ENCODE measurements around the gene GLIS2.

The GLIS2 gene

DNA sequence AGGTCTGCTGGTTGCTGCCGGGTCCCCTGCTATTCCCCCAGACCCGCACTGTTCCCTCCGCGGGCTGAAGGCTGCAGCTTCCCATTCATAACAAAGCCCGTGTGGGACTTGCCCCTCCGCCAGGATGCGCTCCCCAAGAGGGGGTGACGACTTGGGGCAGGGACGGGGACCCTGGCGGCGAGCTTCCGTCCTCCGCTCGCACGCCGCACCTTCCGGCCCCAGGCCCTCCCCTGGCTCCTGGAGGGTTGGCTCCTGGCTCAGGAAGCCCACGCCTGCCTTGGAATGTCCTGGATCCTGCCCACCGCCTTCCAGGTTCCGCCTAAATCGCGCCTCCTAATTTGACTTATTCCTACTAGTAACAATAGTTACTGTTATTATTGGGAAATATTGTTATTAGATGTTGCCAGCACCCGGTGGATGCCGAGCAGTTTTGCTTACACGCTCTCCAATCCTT, 42.0 kb upstream of the GLIS2 start:
- Histone ChIP-seq H3K27ac (replicated peaks) (peak overlapping the region; percentile 99), H3K4me3 (replicated peaks; ENCODE audit: insufficient read depth, low read length) (peak overlapping the region; percentile 74), H3K27me3 (ENCODE audit: insufficient read depth, poor library complexity, severe bottlenecking) (no peaks in the 10 kb centered on the region)
- TF ChIP-seq, protein P1, sequence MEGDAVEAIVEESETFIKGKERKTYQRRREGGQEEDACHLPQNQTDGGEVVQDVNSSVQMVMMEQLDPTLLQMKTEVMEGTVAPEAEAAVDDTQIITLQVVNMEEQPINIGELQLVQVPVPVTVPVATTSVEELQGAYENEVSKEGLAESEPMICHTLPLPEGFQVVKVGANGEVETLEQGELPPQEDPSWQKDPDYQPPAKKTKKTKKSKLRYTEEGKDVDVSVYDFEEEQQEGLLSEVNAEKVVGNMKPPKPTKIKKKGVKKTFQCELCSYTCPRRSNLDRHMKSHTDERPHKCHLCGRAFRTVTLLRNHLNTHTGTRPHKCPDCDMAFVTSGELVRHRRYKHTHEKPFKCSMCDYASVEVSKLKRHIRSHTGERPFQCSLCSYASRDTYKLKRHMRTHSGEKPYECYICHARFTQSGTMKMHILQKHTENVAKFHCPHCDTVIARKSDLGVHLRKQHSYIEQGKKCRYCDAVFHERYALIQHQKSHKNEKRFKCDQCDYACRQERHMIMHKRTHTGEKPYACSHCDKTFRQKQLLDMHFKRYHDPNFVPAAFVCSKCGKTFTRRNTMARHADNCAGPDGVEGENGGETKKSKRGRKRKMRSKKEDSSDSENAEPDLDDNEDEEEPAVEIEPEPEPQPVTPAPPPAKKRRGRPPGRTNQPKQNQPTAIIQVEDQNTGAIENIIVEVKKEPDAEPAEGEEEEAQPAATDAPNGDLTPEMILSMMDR (IDR thresholded peaks at IDR 0.05; ENCODE audit: insufficient read depth, low read length) = no peak
- no peak for TF ChIP-seq POLR2AphosphoS5 (IDR thresholded peaks at IDR 0.05; ENCODE audit: low read depth)
- no peak for TF ChIP-seq GABPA (IDR thresholded peaks at IDR 0.05; ENCODE audit: low read depth)
- TF ChIP-seq, protein P2, sequence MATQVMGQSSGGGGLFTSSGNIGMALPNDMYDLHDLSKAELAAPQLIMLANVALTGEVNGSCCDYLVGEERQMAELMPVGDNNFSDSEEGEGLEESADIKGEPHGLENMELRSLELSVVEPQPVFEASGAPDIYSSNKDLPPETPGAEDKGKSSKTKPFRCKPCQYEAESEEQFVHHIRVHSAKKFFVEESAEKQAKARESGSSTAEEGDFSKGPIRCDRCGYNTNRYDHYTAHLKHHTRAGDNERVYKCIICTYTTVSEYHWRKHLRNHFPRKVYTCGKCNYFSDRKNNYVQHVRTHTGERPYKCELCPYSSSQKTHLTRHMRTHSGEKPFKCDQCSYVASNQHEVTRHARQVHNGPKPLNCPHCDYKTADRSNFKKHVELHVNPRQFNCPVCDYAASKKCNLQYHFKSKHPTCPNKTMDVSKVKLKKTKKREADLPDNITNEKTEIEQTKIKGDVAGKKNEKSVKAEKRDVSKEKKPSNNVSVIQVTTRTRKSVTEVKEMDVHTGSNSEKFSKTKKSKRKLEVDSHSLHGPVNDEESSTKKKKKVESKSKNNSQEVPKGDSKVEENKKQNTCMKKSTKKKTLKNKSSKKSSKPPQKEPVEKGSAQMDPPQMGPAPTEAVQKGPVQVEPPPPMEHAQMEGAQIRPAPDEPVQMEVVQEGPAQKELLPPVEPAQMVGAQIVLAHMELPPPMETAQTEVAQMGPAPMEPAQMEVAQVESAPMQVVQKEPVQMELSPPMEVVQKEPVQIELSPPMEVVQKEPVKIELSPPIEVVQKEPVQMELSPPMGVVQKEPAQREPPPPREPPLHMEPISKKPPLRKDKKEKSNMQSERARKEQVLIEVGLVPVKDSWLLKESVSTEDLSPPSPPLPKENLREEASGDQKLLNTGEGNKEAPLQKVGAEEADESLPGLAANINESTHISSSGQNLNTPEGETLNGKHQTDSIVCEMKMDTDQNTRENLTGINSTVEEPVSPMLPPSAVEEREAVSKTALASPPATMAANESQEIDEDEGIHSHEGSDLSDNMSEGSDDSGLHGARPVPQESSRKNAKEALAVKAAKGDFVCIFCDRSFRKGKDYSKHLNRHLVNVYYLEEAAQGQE (IDR thresholded peaks at IDR 0.05; ENCODE audit: insufficient replicate concordance, low read depth) = peak; percentile 1
- no peak for TF ChIP-seq SPI1 (IDR thresholded peaks at IDR 0.05; ENCODE audit: borderline replicate concordance, low read depth)
- DNase-seq (ENCODE audit: low read depth in 1 of 2, low spot score in 1 of 2) = peak; percentile 62 to 76

DNA sequence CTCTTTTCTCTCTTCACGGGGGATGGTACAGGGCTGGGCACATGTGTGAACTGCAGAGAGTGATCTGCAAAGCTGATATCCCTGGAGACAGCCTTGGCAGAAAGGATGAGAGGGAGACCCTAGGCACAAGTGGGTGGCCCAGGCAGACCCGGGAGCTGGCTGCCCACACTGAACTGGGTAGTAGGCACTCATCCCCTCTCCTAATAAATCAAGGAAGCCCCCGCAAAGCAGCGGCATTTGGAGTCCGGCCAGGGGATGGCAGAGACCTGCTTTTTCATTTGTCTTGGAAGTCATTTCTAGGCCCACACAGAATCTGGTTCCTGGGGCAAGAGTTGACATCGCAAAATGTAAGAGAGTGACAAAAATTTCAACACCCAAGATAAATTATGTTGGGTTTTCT, 40.0 kb upstream of the GLIS2 start:
- DNase-seq (ENCODE audit: low read depth in 1 of 2, low spot score in 1 of 2) = no peak
- no peaks in the 10 kb centered on the region for H3K27me3 ChIP-seq (ENCODE audit: insufficient read depth, poor library complexity, severe bottlenecking)
- H3K4me3 ChIP-seq (replicated peaks; ENCODE audit: insufficient read depth, low read length) = no peak overlapping the region
- no peak overlapping the region for H3K27ac ChIP-seq (replicated peaks)
- TF ChIP-seq, protein P2 (IDR thresholded peaks at IDR 0.05; ENCODE audit: insufficient replicate concordance, low read depth) = no peak
- TF ChIP-seq, protein P1 (IDR thresholded peaks at IDR 0.05; ENCODE audit: insufficient read depth, low read length) = no peak
- no peak for TF ChIP-seq SPI1 (IDR thresholded peaks at IDR 0.05; ENCODE audit: borderline replicate concordance, low read depth)
- no peak for TF ChIP-seq POLR2AphosphoS5 (IDR thresholded peaks at IDR 0.05; ENCODE audit: low read depth)
- no peak for TF ChIP-seq GABPA (IDR thresholded peaks at IDR 0.05; ENCODE audit: low read depth)

DNA sequence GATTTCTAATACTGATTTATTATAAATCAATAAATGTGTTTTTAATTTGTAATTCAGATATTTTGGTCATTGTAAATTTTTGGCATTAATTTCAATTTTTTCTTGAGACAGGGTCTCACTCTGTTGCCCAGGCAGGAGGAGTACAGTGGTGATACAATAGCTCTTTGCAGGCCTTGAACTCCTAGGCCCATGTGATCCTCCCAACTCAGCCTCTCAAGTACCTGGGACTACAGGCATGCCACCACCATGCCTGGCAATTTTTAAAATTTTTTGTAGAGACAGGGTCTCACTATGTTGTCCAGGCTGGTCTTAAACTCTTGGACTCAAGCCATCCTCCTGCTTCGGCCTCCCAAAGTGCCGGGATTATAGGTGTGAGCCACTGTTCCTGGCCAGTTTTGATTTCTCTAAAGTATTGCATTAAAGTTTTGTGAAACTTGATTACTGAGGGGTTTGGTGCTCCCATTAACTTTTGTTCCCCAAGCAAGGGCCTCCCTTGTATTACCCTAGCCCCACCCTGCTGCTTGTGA, 37.8 kb upstream of the GLIS2 start:
- Histone ChIP-seq H3K4me3 (replicated peaks; ENCODE audit: insufficient read depth, low read length) (no peak overlapping the region), H3K27ac (replicated peaks) (no peak overlapping the region), H3K27me3 (ENCODE audit: insufficient read depth, poor library complexity, severe bottlenecking) (no peaks in the 10 kb centered on the region)
- DNase-seq (ENCODE audit: low read depth in 1 of 2, low spot score in 1 of 2) = no peak
- TF ChIP-seq, protein P2 (IDR thresholded peaks at IDR 0.05; ENCODE audit: insufficient replicate concordance, low read depth) = no peak
- TF ChIP-seq, protein P1 (IDR thresholded peaks at IDR 0.05; ENCODE audit: insufficient read depth, low read length) = no peak
- no peak for TF ChIP-seq SPI1 (IDR thresholded peaks at IDR 0.05; ENCODE audit: borderline replicate concordance, low read depth)
- TF ChIP-seq GABPA (IDR thresholded peaks at IDR 0.05; ENCODE audit: low read depth) = no peak
- TF ChIP-seq POLR2AphosphoS5 (IDR thresholded peaks at IDR 0.05; ENCODE audit: low read depth) = no peak

Data from HL-60 (cell line).